ENCODE results near the gene NUDT4. TPM values are rescaled to one million over a fixed set of nuclear protein-coding genes. Genes with fewer than 3 reads are reported as not detected.

Gene NUDT4
- total and polyA plus RNA-seq, 2 of the 13 experiments (the other 11 are each of a cell fraction or from before 2014, with no cell fraction given), result 37.3 to 70.1 TPM

DNA sequence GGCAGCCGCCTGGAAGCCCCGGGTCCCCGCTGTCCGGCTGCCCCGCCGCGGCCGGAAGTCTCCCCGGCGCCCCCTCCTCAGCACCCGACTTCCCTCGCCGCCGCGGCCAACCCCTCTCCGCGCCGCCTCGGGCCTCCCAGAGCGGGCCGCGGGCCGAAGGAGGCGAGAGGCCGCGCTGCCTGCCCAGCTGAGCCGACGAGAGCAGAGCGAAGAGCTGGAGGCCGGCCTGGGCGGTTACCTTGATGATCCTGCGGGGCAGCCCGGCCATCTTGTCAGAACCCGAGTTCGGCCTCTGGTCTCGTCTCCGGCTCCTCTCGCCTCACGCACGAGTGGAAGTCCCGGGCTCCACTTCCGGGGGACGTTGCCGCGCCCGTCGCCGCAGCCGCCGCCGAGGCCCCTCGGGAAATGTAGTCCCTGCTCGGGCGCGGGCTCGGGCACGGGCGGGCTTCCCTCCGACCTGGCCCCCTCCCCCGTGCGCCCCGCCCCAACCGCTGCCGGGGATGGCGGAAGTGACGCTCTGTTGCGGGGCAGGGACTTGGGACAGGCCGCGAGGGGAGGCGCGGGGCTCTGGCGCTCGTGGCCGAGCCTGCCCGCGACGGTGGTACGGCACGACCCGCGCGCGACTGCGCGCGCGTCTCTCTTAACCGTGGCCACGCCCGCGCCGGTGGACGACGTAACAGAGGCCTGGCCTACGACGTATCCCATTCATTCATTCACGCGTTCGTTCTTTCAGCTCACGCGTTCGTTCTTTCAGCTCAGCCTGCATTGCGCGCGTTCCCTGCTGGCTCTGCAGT lies 64.1 kb downstream of the NUDT4 start, which contains the start of gene UBE2N (continued):
- TF ChIP-seq BRD4 (CRISPR knock-in tag; IDR thresholded peaks at IDR 0.05) (peak; percentile 94), ZFP36L2 (CRISPR knock-in tag; IDR thresholded peaks at IDR 0.05) (no peak), ZSCAN22 (CRISPR knock-in tag; IDR thresholded peaks at IDR 0.05) (no peak), ZNF335 (CRISPR knock-in tag; IDR thresholded peaks at IDR 0.05) (no peak), MAZ (IDR thresholded peaks at IDR 0.05; ENCODE audit: borderline replicate concordance, low read depth, low read length) (peak; percentile 93), MAZ (CRISPR knock-in tag; IDR thresholded peaks at IDR 0.05; ENCODE audit: low read depth) (no peak), CEBPB (IDR thresholded peaks at IDR 0.05; ENCODE audit: borderline replicate concordance, low read depth, low read length) (no peak), TEAD2 (CRISPR knock-in tag; IDR thresholded peaks at IDR 0.05) (no peak), ZNF792 (CRISPR knock-in tag; IDR thresholded peaks at IDR 0.05) (peak; percentile 67; the same call in 1 of the 2 replicates), ZNF343 (CRISPR knock-in tag; IDR thresholded peaks at IDR 0.05) (peak; percentile 42; the same call in 1 of the 2 replicates), MBD4 (IDR thresholded peaks at IDR 0.05; ENCODE audit: borderline replicate concordance, low read length) (no peak), NKX3-1 (CRISPR knock-in tag; IDR thresholded peaks at IDR 0.05) (peak; percentile 79; the same call in 1 of the 2 replicates), RBAK (CRISPR knock-in tag; IDR thresholded peaks at IDR 0.05) (no peak), AGO1 (IDR thresholded peaks at IDR 0.05; ENCODE audit: low read depth, low read length, poor library complexity, severe bottlenecking) (peak; percentile 66), ZNF230 (CRISPR knock-in tag; IDR thresholded peaks at IDR 0.05) (peak; percentile 89), ZFY (CRISPR knock-in tag; IDR thresholded peaks at IDR 0.05) (peak; percentile 95)
- TF ChIP-seq, protein P1, sequence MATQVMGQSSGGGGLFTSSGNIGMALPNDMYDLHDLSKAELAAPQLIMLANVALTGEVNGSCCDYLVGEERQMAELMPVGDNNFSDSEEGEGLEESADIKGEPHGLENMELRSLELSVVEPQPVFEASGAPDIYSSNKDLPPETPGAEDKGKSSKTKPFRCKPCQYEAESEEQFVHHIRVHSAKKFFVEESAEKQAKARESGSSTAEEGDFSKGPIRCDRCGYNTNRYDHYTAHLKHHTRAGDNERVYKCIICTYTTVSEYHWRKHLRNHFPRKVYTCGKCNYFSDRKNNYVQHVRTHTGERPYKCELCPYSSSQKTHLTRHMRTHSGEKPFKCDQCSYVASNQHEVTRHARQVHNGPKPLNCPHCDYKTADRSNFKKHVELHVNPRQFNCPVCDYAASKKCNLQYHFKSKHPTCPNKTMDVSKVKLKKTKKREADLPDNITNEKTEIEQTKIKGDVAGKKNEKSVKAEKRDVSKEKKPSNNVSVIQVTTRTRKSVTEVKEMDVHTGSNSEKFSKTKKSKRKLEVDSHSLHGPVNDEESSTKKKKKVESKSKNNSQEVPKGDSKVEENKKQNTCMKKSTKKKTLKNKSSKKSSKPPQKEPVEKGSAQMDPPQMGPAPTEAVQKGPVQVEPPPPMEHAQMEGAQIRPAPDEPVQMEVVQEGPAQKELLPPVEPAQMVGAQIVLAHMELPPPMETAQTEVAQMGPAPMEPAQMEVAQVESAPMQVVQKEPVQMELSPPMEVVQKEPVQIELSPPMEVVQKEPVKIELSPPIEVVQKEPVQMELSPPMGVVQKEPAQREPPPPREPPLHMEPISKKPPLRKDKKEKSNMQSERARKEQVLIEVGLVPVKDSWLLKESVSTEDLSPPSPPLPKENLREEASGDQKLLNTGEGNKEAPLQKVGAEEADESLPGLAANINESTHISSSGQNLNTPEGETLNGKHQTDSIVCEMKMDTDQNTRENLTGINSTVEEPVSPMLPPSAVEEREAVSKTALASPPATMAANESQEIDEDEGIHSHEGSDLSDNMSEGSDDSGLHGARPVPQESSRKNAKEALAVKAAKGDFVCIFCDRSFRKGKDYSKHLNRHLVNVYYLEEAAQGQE (IDR thresholded peaks at IDR 0.05; ENCODE audit: borderline replicate concordance in 1 of 2, low read depth in 1 of 2, low read length in 2 of 2), result 0 out of 4 replicates have a peak, but pooled peaks of 1 of the 2 experiments have one; percentile 43
- TF ChIP-seq, protein P2, sequence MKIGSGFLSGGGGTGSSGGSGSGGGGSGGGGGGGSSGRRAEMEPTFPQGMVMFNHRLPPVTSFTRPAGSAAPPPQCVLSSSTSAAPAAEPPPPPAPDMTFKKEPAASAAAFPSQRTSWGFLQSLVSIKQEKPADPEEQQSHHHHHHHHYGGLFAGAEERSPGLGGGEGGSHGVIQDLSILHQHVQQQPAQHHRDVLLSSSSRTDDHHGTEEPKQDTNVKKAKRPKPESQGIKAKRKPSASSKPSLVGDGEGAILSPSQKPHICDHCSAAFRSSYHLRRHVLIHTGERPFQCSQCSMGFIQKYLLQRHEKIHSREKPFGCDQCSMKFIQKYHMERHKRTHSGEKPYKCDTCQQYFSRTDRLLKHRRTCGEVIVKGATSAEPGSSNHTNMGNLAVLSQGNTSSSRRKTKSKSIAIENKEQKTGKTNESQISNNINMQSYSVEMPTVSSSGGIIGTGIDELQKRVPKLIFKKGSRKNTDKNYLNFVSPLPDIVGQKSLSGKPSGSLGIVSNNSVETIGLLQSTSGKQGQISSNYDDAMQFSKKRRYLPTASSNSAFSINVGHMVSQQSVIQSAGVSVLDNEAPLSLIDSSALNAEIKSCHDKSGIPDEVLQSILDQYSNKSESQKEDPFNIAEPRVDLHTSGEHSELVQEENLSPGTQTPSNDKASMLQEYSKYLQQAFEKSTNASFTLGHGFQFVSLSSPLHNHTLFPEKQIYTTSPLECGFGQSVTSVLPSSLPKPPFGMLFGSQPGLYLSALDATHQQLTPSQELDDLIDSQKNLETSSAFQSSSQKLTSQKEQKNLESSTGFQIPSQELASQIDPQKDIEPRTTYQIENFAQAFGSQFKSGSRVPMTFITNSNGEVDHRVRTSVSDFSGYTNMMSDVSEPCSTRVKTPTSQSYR (CRISPR knock-in tag; IDR thresholded peaks at IDR 0.05; ENCODE audit: borderline replicate concordance), result 0 out of 2 replicates have a peak, but pooled peaks have one; percentile 48
- TF ChIP-seq, protein P3, sequence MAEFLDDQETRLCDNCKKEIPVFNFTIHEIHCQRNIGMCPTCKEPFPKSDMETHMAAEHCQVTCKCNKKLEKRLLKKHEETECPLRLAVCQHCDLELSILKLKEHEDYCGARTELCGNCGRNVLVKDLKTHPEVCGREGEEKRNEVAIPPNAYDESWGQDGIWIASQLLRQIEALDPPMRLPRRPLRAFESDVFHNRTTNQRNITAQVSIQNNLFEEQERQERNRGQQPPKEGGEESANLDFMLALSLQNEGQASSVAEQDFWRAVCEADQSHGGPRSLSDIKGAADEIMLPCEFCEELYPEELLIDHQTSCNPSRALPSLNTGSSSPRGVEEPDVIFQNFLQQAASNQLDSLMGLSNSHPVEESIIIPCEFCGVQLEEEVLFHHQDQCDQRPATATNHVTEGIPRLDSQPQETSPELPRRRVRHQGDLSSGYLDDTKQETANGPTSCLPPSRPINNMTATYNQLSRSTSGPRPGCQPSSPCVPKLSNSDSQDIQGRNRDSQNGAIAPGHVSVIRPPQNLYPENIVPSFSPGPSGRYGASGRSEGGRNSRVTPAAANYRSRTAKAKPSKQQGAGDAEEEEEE (CRISPR knock-in tag; IDR thresholded peaks at IDR 0.05; ENCODE audit: borderline replicate concordance), result peak; percentile 89; the same call in 1 of the 2 replicates
- TF ChIP-seq, protein P4, sequence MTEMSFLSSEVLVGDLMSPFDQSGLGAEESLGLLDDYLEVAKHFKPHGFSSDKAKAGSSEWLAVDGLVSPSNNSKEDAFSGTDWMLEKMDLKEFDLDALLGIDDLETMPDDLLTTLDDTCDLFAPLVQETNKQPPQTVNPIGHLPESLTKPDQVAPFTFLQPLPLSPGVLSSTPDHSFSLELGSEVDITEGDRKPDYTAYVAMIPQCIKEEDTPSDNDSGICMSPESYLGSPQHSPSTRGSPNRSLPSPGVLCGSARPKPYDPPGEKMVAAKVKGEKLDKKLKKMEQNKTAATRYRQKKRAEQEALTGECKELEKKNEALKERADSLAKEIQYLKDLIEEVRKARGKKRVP (CRISPR knock-in tag; IDR thresholded peaks at IDR 0.05), result peak in 1 of 2 experiments; percentile 56; a peak in 2 of 4 replicates

All from HepG2 (cell line).